Measurements from ENCODE around the gene MAP3K4. TPM values are rescaled to one million over a fixed set of nuclear protein-coding genes. Genes with fewer than 3 reads are reported as not detected.

The MAP3K4 gene
- polyA plus RNA-seq, 3 donors: 3.2 to 12.3 (median 3.5) TPM

DNA sequence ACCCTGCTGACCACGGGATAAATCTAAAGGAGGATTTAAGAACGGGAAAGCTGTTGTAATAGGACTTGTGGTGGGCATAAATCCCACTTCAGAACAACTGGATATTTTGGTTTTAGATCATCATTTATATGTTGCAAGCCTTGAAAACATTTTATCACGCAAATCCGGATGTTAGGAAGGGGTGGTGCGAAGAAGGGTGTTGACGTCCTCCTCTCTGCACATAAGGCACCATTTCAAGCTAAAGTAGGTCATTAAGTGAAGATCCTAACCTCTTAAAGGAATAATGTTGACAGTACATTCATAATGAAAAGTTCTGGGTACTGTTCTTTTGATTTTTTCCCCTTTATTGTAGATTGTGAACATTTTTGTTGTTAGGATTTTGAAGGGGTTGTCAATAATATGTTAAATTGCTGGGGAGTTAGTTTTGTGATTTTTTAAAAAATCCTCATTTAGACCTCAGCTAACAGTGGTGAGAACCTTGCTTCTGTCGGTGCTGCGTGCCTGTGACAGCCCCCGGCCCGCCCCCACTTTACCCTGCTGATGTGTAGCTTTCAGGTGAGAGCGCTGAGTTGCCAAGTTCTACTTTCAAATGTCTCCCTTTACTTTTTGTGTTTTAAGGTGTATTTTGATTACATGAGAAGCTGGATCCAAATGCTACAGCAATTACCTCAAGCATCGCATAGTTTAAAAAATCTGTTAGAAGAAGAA, 88.8 kb downstream of the MAP3K4 start:
- no peak overlapping the region for H3K4me2 ChIP-seq (replicated peaks; ENCODE audit: extremely low read depth, low read length, poor library complexity, severe bottlenecking)
- no peaks in the 10 kb centered on the region for H3K27me3 Mint-ChIP-seq (ENCODE audit: low read depth in 3 of 3)
- no peaks in the 10 kb centered on the region for H4K20me1 ChIP-seq (ENCODE audit: insufficient read depth, low read length)
- H3K4me1 ChIP-seq (ENCODE audit: control insufficient read depth in 1 of 2, insufficient read depth in 2 of 2, low read length in 2 of 2): no peaks in the 10 kb centered on the region
- TF ChIP-seq, protein P1, sequence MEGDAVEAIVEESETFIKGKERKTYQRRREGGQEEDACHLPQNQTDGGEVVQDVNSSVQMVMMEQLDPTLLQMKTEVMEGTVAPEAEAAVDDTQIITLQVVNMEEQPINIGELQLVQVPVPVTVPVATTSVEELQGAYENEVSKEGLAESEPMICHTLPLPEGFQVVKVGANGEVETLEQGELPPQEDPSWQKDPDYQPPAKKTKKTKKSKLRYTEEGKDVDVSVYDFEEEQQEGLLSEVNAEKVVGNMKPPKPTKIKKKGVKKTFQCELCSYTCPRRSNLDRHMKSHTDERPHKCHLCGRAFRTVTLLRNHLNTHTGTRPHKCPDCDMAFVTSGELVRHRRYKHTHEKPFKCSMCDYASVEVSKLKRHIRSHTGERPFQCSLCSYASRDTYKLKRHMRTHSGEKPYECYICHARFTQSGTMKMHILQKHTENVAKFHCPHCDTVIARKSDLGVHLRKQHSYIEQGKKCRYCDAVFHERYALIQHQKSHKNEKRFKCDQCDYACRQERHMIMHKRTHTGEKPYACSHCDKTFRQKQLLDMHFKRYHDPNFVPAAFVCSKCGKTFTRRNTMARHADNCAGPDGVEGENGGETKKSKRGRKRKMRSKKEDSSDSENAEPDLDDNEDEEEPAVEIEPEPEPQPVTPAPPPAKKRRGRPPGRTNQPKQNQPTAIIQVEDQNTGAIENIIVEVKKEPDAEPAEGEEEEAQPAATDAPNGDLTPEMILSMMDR (IDR thresholded peaks at IDR 0.05): no peak
- no peak overlapping the region for H3K9ac ChIP-seq (ENCODE audit: insufficient read depth, low read length, poor library complexity, severe bottlenecking)
- H3K36me3 Mint-ChIP-seq: peaks cover 0 to 11% of the 10 kb centered on the region in 2 donors
- H3K9me3 ChIP-seq (replicated peaks in 1 of 2; ENCODE audit: control insufficient read depth in 1 of 2, insufficient read depth in 1 of 2, low read length in 2 of 2): no peaks in the 10 kb centered on the region
- H3K9me3 Mint-ChIP-seq: no peaks in the 10 kb centered on the region
- no peak overlapping the region for H3K4me3 Mint-ChIP-seq
- H3K27me3 ChIP-seq (ENCODE audit: control insufficient read depth in 2 of 2, insufficient read depth in 2 of 2, low read length in 2 of 2): no peaks in the 10 kb centered on the region
- H3K79me2 ChIP-seq (ENCODE audit: insufficient read depth, low read length): no peaks in the 10 kb centered on the region
- H3K4me3 ChIP-seq (replicated peaks in 1 of 3; ENCODE audit: low read depth in 2 of 3, low read length in 3 of 3): no peak overlapping the region
- WGBS (ENCODE audit: insufficient coverage): 100% methylated on average over 4 of the region's 12 CpGs
- intact Hi-C loops (cut with micrococcal nuclease): no loop called here
- H3K4me1 Mint-ChIP-seq: no peaks in the 10 kb centered on the region
- no peak overlapping the region for H2AFZ ChIP-seq (ENCODE audit: insufficient read depth, low read depth, low read length, poor library complexity, severe bottlenecking)
- peaks cover 78 to 97% of the 10 kb centered on the region in 2 donors for H3K36me3 ChIP-seq (replicated peaks in 1 of 2; ENCODE audit: control insufficient read depth in 1 of 2, insufficient read depth in 2 of 2, low read length in 2 of 2)
- no peak for DNase-seq
- H3K27ac ChIP-seq (ENCODE audit: low read depth in 1 of 2, low read length in 2 of 2): no peak overlapping the region
- H3K27ac Mint-ChIP-seq: no peak overlapping the region

DNA sequence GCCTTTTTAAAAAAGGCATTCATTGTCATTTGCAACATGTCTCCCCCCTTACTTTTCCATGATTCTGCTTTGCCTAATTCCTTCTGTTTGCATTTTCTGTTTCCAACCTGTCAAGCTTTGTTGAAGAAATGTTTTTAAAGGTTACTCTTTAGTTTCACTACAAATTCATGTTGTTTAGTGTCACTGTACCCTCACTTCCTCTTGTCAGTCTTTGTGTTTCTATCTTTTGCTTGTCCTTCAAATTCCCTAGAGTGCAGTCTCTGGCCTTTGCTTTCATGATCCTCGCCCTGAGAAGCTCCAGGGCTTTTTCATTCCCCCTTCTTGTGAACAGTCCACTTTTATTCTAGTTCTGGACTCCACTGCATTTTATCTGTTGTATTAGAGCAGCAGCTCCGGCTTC, 90.6 kb downstream of the MAP3K4 start:
- WGBS (ENCODE audit: insufficient coverage): 100% methylated on average over 2 of the region's 2 CpGs
- no peak overlapping the region for H3K4me2 ChIP-seq (replicated peaks; ENCODE audit: extremely low read depth, low read length, poor library complexity, severe bottlenecking)
- TF ChIP-seq, protein P1 (IDR thresholded peaks at IDR 0.05): no peak
- H3K27me3 ChIP-seq (ENCODE audit: control insufficient read depth in 2 of 2, insufficient read depth in 2 of 2, low read length in 2 of 2): no peaks in the 10 kb centered on the region
- Mint-ChIP-seq H3K4me1 (no peaks in the 10 kb centered on the region), H3K36me3 (peaks cover 10 to 24% of the 10 kb centered on the region in 2 donors), H3K27ac (no peak overlapping the region), H3K9me3 (no peaks in the 10 kb centered on the region), H3K4me3 (no peak overlapping the region), H3K27me3 (ENCODE audit: low read depth in 3 of 3) (no peaks in the 10 kb centered on the region)
- H3K36me3 ChIP-seq (replicated peaks in 1 of 2; ENCODE audit: control insufficient read depth in 1 of 2, insufficient read depth in 2 of 2, low read length in 2 of 2): peaks cover 84 to 97% of the 10 kb centered on the region in 2 donors
- H4K20me1 ChIP-seq (ENCODE audit: insufficient read depth, low read length): no peaks in the 10 kb centered on the region
- H3K27ac ChIP-seq (ENCODE audit: low read depth in 1 of 2, low read length in 2 of 2): peak overlapping the region in 1 of 2 donors; percentile 8
- intact Hi-C loops (cut with micrococcal nuclease): no loop called here
- DNase-seq: no peak
- no peaks in the 10 kb centered on the region for H3K9me3 ChIP-seq (replicated peaks in 1 of 2; ENCODE audit: control insufficient read depth in 1 of 2, insufficient read depth in 1 of 2, low read length in 2 of 2)
- H3K4me3 ChIP-seq (replicated peaks in 1 of 3; ENCODE audit: low read depth in 2 of 3, low read length in 3 of 3): no peak overlapping the region
- H3K79me2 ChIP-seq (ENCODE audit: insufficient read depth, low read length): no peaks in the 10 kb centered on the region
- H2AFZ ChIP-seq (ENCODE audit: insufficient read depth, low read depth, low read length, poor library complexity, severe bottlenecking): no peak overlapping the region
- H3K9ac ChIP-seq (ENCODE audit: insufficient read depth, low read length, poor library complexity, severe bottlenecking): no peak overlapping the region
- no peaks in the 10 kb centered on the region for H3K4me1 ChIP-seq (ENCODE audit: control insufficient read depth in 1 of 2, insufficient read depth in 2 of 2, low read length in 2 of 2)

All from CD14-positive monocyte (primary cell).